ENCODE results near the gene LTB. TPM values are rescaled to one million over a fixed set of nuclear protein-coding genes. Genes with fewer than 3 reads are reported as not detected.

LTB gene
- polyA plus RNA-seq, 1 donor from 2014 or later = not detected

GRCh38 chr6:31588871-31589650, 6.8 kb upstream of the LTB start:
- Histone ChIP-seq H2AFZ (ENCODE audit: low read depth, low read length) (no peak overlapping the region), H3K9me2 (ENCODE audit: insufficient read depth, low read length) (no peaks in the 10 kb centered on the region), H4K20me1 (ENCODE audit: insufficient read depth) (no peaks in the 10 kb centered on the region), H3F3A (ENCODE audit: insufficient read depth, low read length, poor library complexity, severe bottlenecking) (no peaks in the 10 kb centered on the region), H3K9ac (ENCODE audit: low read length) (no peak overlapping the region), H3K9me3 (ENCODE audit: low read length) (no peaks in the 10 kb centered on the region), H3K36me3 (ENCODE audit: insufficient read depth, low read length) (no peaks in the 10 kb centered on the region), H3K27me3 (ENCODE audit: insufficient read depth, low read depth, low read length) (no peaks in the 10 kb centered on the region), H3K4me3 (ENCODE audit: low read length) (no peak overlapping the region), H3K79me2 (replicated peaks; ENCODE audit: insufficient read depth, low read length) (no peaks in the 10 kb centered on the region), H3K27ac (ENCODE audit: low read length) (no peak overlapping the region), H3K4me2 (ENCODE audit: low read length) (no peak overlapping the region)
- no peak for TF ChIP-seq REST (IDR thresholded peaks at IDR 0.05; ENCODE audit: borderline replicate concordance)
- no peak for TF ChIP-seq TAF1 (IDR thresholded peaks at IDR 0.05; ENCODE audit: low read depth)
- TF ChIP-seq CTCF (IDR thresholded peaks at IDR 0.05; ENCODE audit: poor library complexity, severe bottlenecking) = no peak
- no peak for TF ChIP-seq POLR2AphosphoS5 (IDR thresholded peaks at IDR 0.05)
- TF ChIP-seq EZH2 (IDR thresholded peaks at IDR 0.05; ENCODE audit: borderline replicate concordance, insufficient read depth, low read length, poor library complexity, severe bottlenecking) = no peak
- TF ChIP-seq MXI1 (conservative IDR thresholded peaks at IDR 0.05; ENCODE audit: poor library complexity, severe bottlenecking) = no peak
- no peak for TF ChIP-seq EP300 (conservative IDR thresholded peaks at IDR 0.05; ENCODE audit: poor library complexity, severe bottlenecking)
- no peak for TF ChIP-seq SMC3 (conservative IDR thresholded peaks at IDR 0.05; ENCODE audit: poor library complexity)
- no peak for TF ChIP-seq RAD21 (conservative IDR thresholded peaks at IDR 0.05)

- Histone ChIP-seq H3K9ac (ENCODE audit: low read length) (no peak overlapping the region), H3K27ac (ENCODE audit: low read length) (no peak overlapping the region), H3F3A (ENCODE audit: insufficient read depth, low read length, poor library complexity, severe bottlenecking) (no peaks in the 10 kb centered on the region), H3K9me3 (ENCODE audit: low read length) (no peaks in the 10 kb centered on the region), H4K20me1 (ENCODE audit: insufficient read depth) (no peaks in the 10 kb centered on the region), H3K36me3 (ENCODE audit: insufficient read depth, low read length) (no peaks in the 10 kb centered on the region), H3K4me2 (ENCODE audit: low read length) (no peak overlapping the region), H3K79me2 (replicated peaks; ENCODE audit: insufficient read depth, low read length) (no peaks in the 10 kb centered on the region), H3K27me3 (ENCODE audit: insufficient read depth, low read depth, low read length) (no peaks in the 10 kb centered on the region), H3K4me3 (ENCODE audit: low read length) (no peak overlapping the region), H2AFZ (ENCODE audit: low read depth, low read length) (no peak overlapping the region), H3K9me2 (ENCODE audit: insufficient read depth, low read length) (no peaks in the 10 kb centered on the region)
- TF ChIP-seq SMC3 (conservative IDR thresholded peaks at IDR 0.05; ENCODE audit: poor library complexity) (no peak), REST (IDR thresholded peaks at IDR 0.05; ENCODE audit: borderline replicate concordance) (no peak), TAF1 (IDR thresholded peaks at IDR 0.05; ENCODE audit: low read depth) (no peak), RAD21 (conservative IDR thresholded peaks at IDR 0.05) (no peak), POLR2AphosphoS5 (IDR thresholded peaks at IDR 0.05) (no peak), CTCF (IDR thresholded peaks at IDR 0.05; ENCODE audit: poor library complexity, severe bottlenecking) (no peak), EZH2 (IDR thresholded peaks at IDR 0.05; ENCODE audit: borderline replicate concordance, insufficient read depth, low read length, poor library complexity, severe bottlenecking) (no peak), MXI1 (conservative IDR thresholded peaks at IDR 0.05; ENCODE audit: poor library complexity, severe bottlenecking) (no peak)
Observed at GRCh38 chr6:31587791-31588777, 5.9 kb upstream of the LTB start.
